WTC11 (cell line): ENCODE data around the gene CAMTA1. TPM values are rescaled to one million over a fixed set of nuclear protein-coding genes. Genes with fewer than 3 reads are reported as not detected.

ENCODE experiments used
- ATAC-seq: fragments of 200-7000 bp; cut with Tn5 transposase; 2 replicates; pipeline ENCODE4 v1.10.0; 2021; ENCODE audit warnings: mild to moderate bottlenecking, moderate library complexity
- CTCF ChIA-PET: fragments of 300-600 bp; sonication (Branson Sonifier 250); formaldehyde crosslinking; loops from one replicate; lab custom pipeline; 2021; ENCODE audit warnings: antibody characterized with exemption; lab: Charles Lee
- POLR2A ChIA-PET: fragments of 350-600 bp; sonication (Branson Sonifier 250); formaldehyde crosslinking; loops from one replicate; lab custom pipeline; 2021; ENCODE audit warnings: antibody characterized with exemption; lab: Charles Lee
- DNase-seq: peaks from one replicate; pipeline ENCODE4 v3.0.0; 2021; ENCODE audit warnings: low spot score
- H3K27ac Mint-ChIP-seq: 2 replicates; pipeline ENCODE4 v1.8.0; 2021; ENCODE audit warnings: mixed read lengths
- H3K27me3 Mint-ChIP-seq: 2 replicates; pipeline ENCODE4 v1.8.0; 2021; ENCODE audit warnings: low read depth, mild to moderate bottlenecking, moderate library complexity, mixed read lengths
- H3K36me3 Mint-ChIP-seq: 2 replicates; pipeline ENCODE4 v1.8.0; 2021; ENCODE audit warnings: mixed read lengths
- H3K4me1 Mint-ChIP-seq: 2 replicates; pipeline ENCODE4 v1.8.0; 2022; ENCODE audit warnings: mixed read lengths
- H3K4me3 Mint-ChIP-seq: 2 replicates; pipeline ENCODE4 v1.8.0; 2021; ENCODE audit warnings: mild to moderate bottlenecking, moderate library complexity, mixed read lengths
- H3K9me3 Mint-ChIP-seq: 2 replicates; pipeline ENCODE4 v1.8.0; 2021; ENCODE audit warnings: mixed read lengths
- ARID4B ChIP-seq: sonication (generic); formaldehyde crosslinking; IDR thresholded peaks from 2 replicates; pipeline ENCODE4 v1.8.0; 2023; ENCODE audit warnings: missing genetic modification reagents, mild to moderate bottlenecking, borderline replicate concordance
- FOXP1 ChIP-seq: sonication (generic); formaldehyde crosslinking; IDR thresholded peaks from 2 replicates; pipeline ENCODE4 v1.8.0; 2022; ENCODE audit warnings: missing genetic modification reagents, mild to moderate bottlenecking, moderate library complexity, borderline replicate concordance
- HMGA2 ChIP-seq: fragments of 250-450 bp; sonication (Bioruptor Pico); IDR thresholded peaks from 2 replicates; pipeline ENCODE4 v1.4.0; 2021; ENCODE audit warnings: mild to moderate bottlenecking, moderate library complexity
- IRF1 ChIP-seq: sonication (generic); formaldehyde crosslinking; IDR thresholded peaks from 2 replicates; pipeline ENCODE4 v1.8.0; 2023; ENCODE audit warnings: missing genetic modification reagents
- MAX ChIP-seq: sonication (generic); formaldehyde crosslinking; IDR thresholded peaks from 2 replicates; pipeline ENCODE4 v1.8.0; 2022; ENCODE audit warnings: mild to moderate bottlenecking, missing genetic modification reagents
- NFE2L1 ChIP-seq: sonication (generic); formaldehyde crosslinking; IDR thresholded peaks from 2 replicates; pipeline ENCODE4 v1.8.1; 2023; ENCODE audit warnings: missing genetic modification reagents
- PRDM15 ChIP-seq: sonication (generic); formaldehyde crosslinking; IDR thresholded peaks from 2 replicates; pipeline ENCODE4 v1.8.0; 2022; ENCODE audit warnings: missing genetic modification reagents
- RORB ChIP-seq: fragments of 250-450 bp; sonication (Bioruptor Pico); IDR thresholded peaks from 2 replicates; pipeline ENCODE4 v1.9.0; 2021; ENCODE audit warnings: mild to moderate bottlenecking
- SOX15 ChIP-seq: fragments of 250-450 bp; sonication (Bioruptor Pico); IDR thresholded peaks from 2 replicates; pipeline ENCODE4 v1.9.0; 2021; ENCODE audit warnings: mild to moderate bottlenecking
- ZBTB43 ChIP-seq: sonication (generic); formaldehyde crosslinking; IDR thresholded peaks from 2 replicates; pipeline ENCODE4 v1.8.1; 2023; ENCODE audit warnings: mild to moderate bottlenecking, missing genetic modification reagents
- ZNF232 ChIP-seq: sonication (generic); formaldehyde crosslinking; IDR thresholded peaks from 2 replicates; pipeline ENCODE4 v1.8.0; 2022; ENCODE audit warnings: mild to moderate bottlenecking, missing genetic modification reagents
- ZNF281 ChIP-seq: sonication (generic); formaldehyde crosslinking; IDR thresholded peaks from 2 replicates; pipeline ENCODE4 v1.8.0; 2023; ENCODE audit warnings: mild to moderate bottlenecking, missing genetic modification reagents
- total RNA-seq: library from RNA; stranded (reverse); gene quantifications from 3 replicates; pipeline ENCODE4 v1.2.3, GENCODE V29; 2021

CAMTA1 gene
- total RNA-seq, 1 experiment from 2014 or later: 86.4 TPM

- TF ChIP-seq ZNF281 (CRISPR knock-in tag) (no peak), FOXP1 (no peak)
These were observed 783.8 kb downstream of the CAMTA1 start (continued) for GRCh38 chr1:7568901-7569524.

- H3K4me3 Mint-ChIP-seq: no peak overlapping the region
- TF ChIP-seq ZBTB43 (CRISPR knock-in tag): no peak
- no peak for TF ChIP-seq PRDM15
- TF ChIP-seq ZNF232 (CRISPR knock-in tag): no peak
- TF ChIP-seq RORB (CRISPR knock-in tag): no peak
- no peak for TF ChIP-seq MAX (CRISPR knock-in tag)
- no peak for TF ChIP-seq SOX15 (CRISPR knock-in tag)
- no peak for TF ChIP-seq ARID4B
- no peak for TF ChIP-seq IRF1 (CRISPR knock-in tag)
- TF ChIP-seq HMGA2: no peak
- no peak for TF ChIP-seq NFE2L1 (CRISPR knock-in tag)
- ATAC-seq: no peak
- no peaks in the 10 kb centered on the region for H3K36me3 Mint-ChIP-seq
- no peaks in the 10 kb centered on the region for H3K4me1 Mint-ChIP-seq
- no peak for DNase-seq
- H3K27ac Mint-ChIP-seq: no peak overlapping the region
- peaks cover 4% of the 10 kb centered on the region for H3K9me3 Mint-ChIP-seq
- POLR2A ChIA-PET: no interaction called here
- CTCF ChIA-PET: no interaction called here
- no peaks in the 10 kb centered on the region for H3K27me3 Mint-ChIP-seq
These were observed 785.1 kb downstream of the CAMTA1 start for GRCh38 chr1:7570311-7570710.
